ENCODE measurements around the gene EPHA4.

The EPHA4 gene

GRCh38 chr2:221450280-221450679 lies 121.8 kb downstream of the EPHA4 start:
- ChIA-PET CTCF (no interaction called here), POLR2A (ENCODE audit: low non-redundant PET) (no interaction called here)
- DNase-seq (ENCODE audit: low spot score), result no peak
- TF ChIP-seq CTCF (conservative IDR thresholded peaks at IDR 0.05; ENCODE audit: low read depth), result no peak
- no peak overlapping the region for H3K27ac ChIP-seq

- ChIA-PET POLR2A (ENCODE audit: low non-redundant PET) (no interaction called here), CTCF (no interaction called here)
- TF ChIP-seq CTCF (conservative IDR thresholded peaks at IDR 0.05; ENCODE audit: low read depth), result no peak
- DNase-seq (ENCODE audit: low spot score), result no peak
- H3K27ac ChIP-seq, result no peak overlapping the region
Observed at GRCh38 chr2:221449406-221449805, 122.7 kb downstream of the EPHA4 start.

GRCh38 chr2:221448844-221449390 lies 123.2 kb downstream of the EPHA4 start:
- DNase-seq (ENCODE audit: low spot score), result no peak
- no peak for TF ChIP-seq CTCF (conservative IDR thresholded peaks at IDR 0.05; ENCODE audit: low read depth)
- ChIA-PET CTCF (no interaction called here), POLR2A (ENCODE audit: low non-redundant PET) (no interaction called here)
- no peak overlapping the region for H3K27ac ChIP-seq

GRCh38 chr2:221448057-221448843 lies 123.9 kb downstream of the EPHA4 start:
- H3K27ac ChIP-seq, result no peak overlapping the region
- DNase-seq (ENCODE audit: low spot score), result no peak
- CTCF ChIA-PET, result no interaction called here
- no peak for TF ChIP-seq CTCF (conservative IDR thresholded peaks at IDR 0.05; ENCODE audit: low read depth)
- POLR2A ChIA-PET (ENCODE audit: low non-redundant PET), result no interaction called here

GRCh38 chr2:221447310-221447709 lies 124.8 kb downstream of the EPHA4 start:
- no peak overlapping the region for H3K27ac ChIP-seq
- DNase-seq (ENCODE audit: low spot score), result peak; percentile 10
- ChIA-PET CTCF (no interaction called here), POLR2A (ENCODE audit: low non-redundant PET) (no interaction called here)
- TF ChIP-seq CTCF (conservative IDR thresholded peaks at IDR 0.05; ENCODE audit: low read depth), result no peak

- ChIA-PET POLR2A (ENCODE audit: low non-redundant PET) (no interaction called here), CTCF (no interaction called here)
- no peak overlapping the region for H3K27ac ChIP-seq
- no peak for TF ChIP-seq CTCF (conservative IDR thresholded peaks at IDR 0.05; ENCODE audit: low read depth)
- DNase-seq (ENCODE audit: low spot score), result no peak
Observed at GRCh38 chr2:221446140-221446539, 126.0 kb downstream of the EPHA4 start.
